ENCODE results near the gene EPHA4. TPM values are rescaled to one million over a fixed set of nuclear protein-coding genes. Genes with fewer than 3 reads are reported as not detected.

EPHA4 gene
- total and polyA plus RNA-seq, 4 donors, result 0.43 to 2.3 (median 1.1) TPM

DNA sequence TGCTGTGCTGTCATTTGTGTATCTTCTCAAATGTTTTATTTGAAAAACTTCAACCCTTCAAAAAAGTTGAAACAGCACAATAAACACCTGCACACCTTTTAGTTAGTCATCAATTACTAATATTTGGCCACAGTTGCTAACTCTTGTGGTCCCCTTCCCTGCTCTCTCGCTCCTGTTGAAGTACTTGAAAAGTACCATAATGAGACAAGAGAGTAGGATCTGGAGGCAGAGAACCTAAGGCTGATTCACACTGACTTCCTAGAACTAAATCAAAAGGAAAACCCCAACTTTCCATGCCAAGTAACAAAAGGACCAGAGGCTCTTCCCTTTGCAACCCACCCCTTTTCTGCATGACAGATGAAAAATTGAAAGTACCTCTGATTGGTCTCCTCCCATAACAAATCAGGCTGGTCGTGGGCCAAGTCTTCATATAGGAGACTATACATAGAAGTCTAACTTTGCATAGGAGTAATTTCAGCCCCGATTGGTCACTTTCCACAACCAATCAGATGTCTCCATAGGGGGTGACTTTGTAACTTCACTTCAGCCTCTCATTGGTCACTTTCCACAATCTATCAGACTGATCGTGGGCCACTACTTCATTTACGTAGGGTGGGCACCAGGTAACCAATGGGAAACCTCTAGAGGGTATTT lies 179.7 kb downstream of the EPHA4 start:
- Histone ChIP-seq H3K9ac (ENCODE audit: low read depth in 1 of 2, low read length in 2 of 2) (no peak overlapping the region), H3K4me1 (ENCODE audit: control insufficient read depth in 4 of 4, insufficient read depth in 4 of 4, low read length in 3 of 4) (no peaks in the 10 kb centered on the region), H3K27ac (ENCODE audit: low read depth in 1 of 2, low read length in 2 of 2) (no peak overlapping the region), H3K9me3 (ENCODE audit: control insufficient read depth in 4 of 4, low read length in 3 of 4) (no peaks in the 10 kb centered on the region), H3K4me3 (ENCODE audit: low read depth in 1 of 3, low read length in 3 of 3) (no peak overlapping the region), H3K36me3 (ENCODE audit: control insufficient read depth in 4 of 4, insufficient read depth in 3 of 4, low read depth in 1 of 4, low read length in 3 of 4) (no peaks in the 10 kb centered on the region), H3K27me3 (ENCODE audit: control insufficient read depth in 4 of 4, insufficient read depth in 4 of 4, low read length in 3 of 4) (no peaks in the 10 kb centered on the region)
- TF ChIP-seq, protein P1, sequence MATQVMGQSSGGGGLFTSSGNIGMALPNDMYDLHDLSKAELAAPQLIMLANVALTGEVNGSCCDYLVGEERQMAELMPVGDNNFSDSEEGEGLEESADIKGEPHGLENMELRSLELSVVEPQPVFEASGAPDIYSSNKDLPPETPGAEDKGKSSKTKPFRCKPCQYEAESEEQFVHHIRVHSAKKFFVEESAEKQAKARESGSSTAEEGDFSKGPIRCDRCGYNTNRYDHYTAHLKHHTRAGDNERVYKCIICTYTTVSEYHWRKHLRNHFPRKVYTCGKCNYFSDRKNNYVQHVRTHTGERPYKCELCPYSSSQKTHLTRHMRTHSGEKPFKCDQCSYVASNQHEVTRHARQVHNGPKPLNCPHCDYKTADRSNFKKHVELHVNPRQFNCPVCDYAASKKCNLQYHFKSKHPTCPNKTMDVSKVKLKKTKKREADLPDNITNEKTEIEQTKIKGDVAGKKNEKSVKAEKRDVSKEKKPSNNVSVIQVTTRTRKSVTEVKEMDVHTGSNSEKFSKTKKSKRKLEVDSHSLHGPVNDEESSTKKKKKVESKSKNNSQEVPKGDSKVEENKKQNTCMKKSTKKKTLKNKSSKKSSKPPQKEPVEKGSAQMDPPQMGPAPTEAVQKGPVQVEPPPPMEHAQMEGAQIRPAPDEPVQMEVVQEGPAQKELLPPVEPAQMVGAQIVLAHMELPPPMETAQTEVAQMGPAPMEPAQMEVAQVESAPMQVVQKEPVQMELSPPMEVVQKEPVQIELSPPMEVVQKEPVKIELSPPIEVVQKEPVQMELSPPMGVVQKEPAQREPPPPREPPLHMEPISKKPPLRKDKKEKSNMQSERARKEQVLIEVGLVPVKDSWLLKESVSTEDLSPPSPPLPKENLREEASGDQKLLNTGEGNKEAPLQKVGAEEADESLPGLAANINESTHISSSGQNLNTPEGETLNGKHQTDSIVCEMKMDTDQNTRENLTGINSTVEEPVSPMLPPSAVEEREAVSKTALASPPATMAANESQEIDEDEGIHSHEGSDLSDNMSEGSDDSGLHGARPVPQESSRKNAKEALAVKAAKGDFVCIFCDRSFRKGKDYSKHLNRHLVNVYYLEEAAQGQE (IDR thresholded peaks at IDR 0.05), result no peak
- TF ChIP-seq YY1 (IDR thresholded peaks at IDR 0.05) (no peak), HNF4A (conservative IDR thresholded peaks at IDR 0.05) (no peak), FOXA2 (IDR thresholded peaks at IDR 0.05) (no peak), JUND (IDR thresholded peaks at IDR 0.05) (no peak), GABPA (IDR thresholded peaks at IDR 0.05 in 1 of 2, conservative IDR thresholded peaks at IDR 0.05 in 1 of 2) (no peak), FOXA1 (IDR thresholded peaks at IDR 0.05) (no peak), RAD21 (IDR thresholded peaks at IDR 0.05) (no peak), NR2F2 (IDR thresholded peaks at IDR 0.05) (no peak), RXRA (IDR thresholded peaks at IDR 0.05) (no peak), SP1 (IDR thresholded peaks at IDR 0.05) (no peak)
- TF ChIP-seq, protein P2, sequence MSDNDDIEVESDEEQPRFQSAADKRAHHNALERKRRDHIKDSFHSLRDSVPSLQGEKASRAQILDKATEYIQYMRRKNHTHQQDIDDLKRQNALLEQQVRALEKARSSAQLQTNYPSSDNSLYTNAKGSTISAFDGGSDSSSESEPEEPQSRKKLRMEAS (IDR thresholded peaks at IDR 0.05), result no peak
- WGBS, result 83% methylated on average over 5 of the region's 5 CpGs
- DNase-seq (ENCODE audit: low spot score), result no peak

DNA sequence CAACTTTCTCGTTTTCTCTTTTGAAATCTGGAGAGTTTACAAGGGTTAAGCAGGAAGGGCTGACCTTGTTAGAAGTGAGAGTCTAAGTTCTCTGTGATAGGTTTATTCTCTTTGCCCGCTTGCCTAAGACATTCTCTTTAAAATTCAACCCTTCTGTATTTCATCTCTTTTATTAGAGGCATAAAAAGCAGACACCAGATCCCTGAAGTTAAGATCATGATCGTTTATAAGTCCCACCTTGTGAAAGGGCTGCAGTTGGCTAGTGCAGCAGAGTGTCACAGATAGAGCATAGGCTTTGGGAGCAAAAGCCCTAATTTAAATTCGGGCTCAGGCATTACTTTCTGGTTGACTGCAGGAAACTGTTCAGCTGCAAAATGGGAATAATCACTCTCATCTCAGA lies 181.2 kb downstream of the EPHA4 start:
- Histone ChIP-seq H3K9me3 (ENCODE audit: control insufficient read depth in 4 of 4, low read length in 3 of 4) (no peaks in the 10 kb centered on the region), H3K27me3 (ENCODE audit: control insufficient read depth in 4 of 4, insufficient read depth in 4 of 4, low read length in 3 of 4) (no peaks in the 10 kb centered on the region), H3K9ac (ENCODE audit: low read depth in 1 of 2, low read length in 2 of 2) (no peak overlapping the region), H3K27ac (ENCODE audit: low read depth in 1 of 2, low read length in 2 of 2) (no peak overlapping the region), H3K36me3 (ENCODE audit: control insufficient read depth in 4 of 4, insufficient read depth in 3 of 4, low read depth in 1 of 4, low read length in 3 of 4) (no peaks in the 10 kb centered on the region), H3K4me3 (ENCODE audit: low read depth in 1 of 3, low read length in 3 of 3) (no peak overlapping the region), H3K4me1 (ENCODE audit: control insufficient read depth in 4 of 4, insufficient read depth in 4 of 4, low read length in 3 of 4) (no peaks in the 10 kb centered on the region)
- TF ChIP-seq YY1 (IDR thresholded peaks at IDR 0.05), result no peak
- TF ChIP-seq HNF4A (conservative IDR thresholded peaks at IDR 0.05), result no peak
- no peak for TF ChIP-seq GABPA (IDR thresholded peaks at IDR 0.05 in 1 of 2, conservative IDR thresholded peaks at IDR 0.05 in 1 of 2)
- TF ChIP-seq, protein P3, sequence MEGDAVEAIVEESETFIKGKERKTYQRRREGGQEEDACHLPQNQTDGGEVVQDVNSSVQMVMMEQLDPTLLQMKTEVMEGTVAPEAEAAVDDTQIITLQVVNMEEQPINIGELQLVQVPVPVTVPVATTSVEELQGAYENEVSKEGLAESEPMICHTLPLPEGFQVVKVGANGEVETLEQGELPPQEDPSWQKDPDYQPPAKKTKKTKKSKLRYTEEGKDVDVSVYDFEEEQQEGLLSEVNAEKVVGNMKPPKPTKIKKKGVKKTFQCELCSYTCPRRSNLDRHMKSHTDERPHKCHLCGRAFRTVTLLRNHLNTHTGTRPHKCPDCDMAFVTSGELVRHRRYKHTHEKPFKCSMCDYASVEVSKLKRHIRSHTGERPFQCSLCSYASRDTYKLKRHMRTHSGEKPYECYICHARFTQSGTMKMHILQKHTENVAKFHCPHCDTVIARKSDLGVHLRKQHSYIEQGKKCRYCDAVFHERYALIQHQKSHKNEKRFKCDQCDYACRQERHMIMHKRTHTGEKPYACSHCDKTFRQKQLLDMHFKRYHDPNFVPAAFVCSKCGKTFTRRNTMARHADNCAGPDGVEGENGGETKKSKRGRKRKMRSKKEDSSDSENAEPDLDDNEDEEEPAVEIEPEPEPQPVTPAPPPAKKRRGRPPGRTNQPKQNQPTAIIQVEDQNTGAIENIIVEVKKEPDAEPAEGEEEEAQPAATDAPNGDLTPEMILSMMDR (IDR thresholded peaks at IDR 0.05; ENCODE audit: low read depth, low read length, missing input control), result no peak
- TF ChIP-seq FOXA2 (IDR thresholded peaks at IDR 0.05), result no peak
- TF ChIP-seq, protein P4, sequence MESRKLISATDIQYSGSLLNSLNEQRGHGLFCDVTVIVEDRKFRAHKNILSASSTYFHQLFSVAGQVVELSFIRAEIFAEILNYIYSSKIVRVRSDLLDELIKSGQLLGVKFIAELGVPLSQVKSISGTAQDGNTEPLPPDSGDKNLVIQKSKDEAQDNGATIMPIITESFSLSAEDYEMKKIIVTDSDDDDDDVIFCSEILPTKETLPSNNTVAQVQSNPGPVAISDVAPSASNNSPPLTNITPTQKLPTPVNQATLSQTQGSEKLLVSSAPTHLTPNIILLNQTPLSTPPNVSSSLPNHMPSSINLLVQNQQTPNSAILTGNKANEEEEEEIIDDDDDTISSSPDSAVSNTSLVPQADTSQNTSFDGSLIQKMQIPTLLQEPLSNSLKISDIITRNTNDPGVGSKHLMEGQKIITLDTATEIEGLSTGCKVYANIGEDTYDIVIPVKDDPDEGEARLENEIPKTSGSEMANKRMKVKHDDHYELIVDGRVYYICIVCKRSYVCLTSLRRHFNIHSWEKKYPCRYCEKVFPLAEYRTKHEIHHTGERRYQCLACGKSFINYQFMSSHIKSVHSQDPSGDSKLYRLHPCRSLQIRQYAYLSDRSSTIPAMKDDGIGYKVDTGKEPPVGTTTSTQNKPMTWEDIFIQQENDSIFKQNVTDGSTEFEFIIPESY (IDR thresholded peaks at IDR 0.05), result no peak
- TF ChIP-seq, protein P2 (IDR thresholded peaks at IDR 0.05), result no peak
- no peak for TF ChIP-seq RAD21 (IDR thresholded peaks at IDR 0.05)
- TF ChIP-seq FOXA1 (IDR thresholded peaks at IDR 0.05), result no peak
- TF ChIP-seq JUND (IDR thresholded peaks at IDR 0.05), result no peak
- TF ChIP-seq EGR1 (IDR thresholded peaks at IDR 0.05; ENCODE audit: low read depth in 2 of 2), result no peak
- TF ChIP-seq SP1 (IDR thresholded peaks at IDR 0.05), result no peak
- TF ChIP-seq, protein P5, sequence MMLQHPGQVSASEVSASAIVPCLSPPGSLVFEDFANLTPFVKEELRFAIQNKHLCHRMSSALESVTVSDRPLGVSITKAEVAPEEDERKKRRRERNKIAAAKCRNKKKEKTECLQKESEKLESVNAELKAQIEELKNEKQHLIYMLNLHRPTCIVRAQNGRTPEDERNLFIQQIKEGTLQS (IDR thresholded peaks at IDR 0.05), result no peak
- no peak for TF ChIP-seq NR2F2 (IDR thresholded peaks at IDR 0.05)
- TF ChIP-seq RXRA (IDR thresholded peaks at IDR 0.05), result no peak
- TF ChIP-seq HNF4G (IDR thresholded peaks at IDR 0.05), result no peak
- TF ChIP-seq TAF1 (conservative IDR thresholded peaks at IDR 0.05), result no peak
- TF ChIP-seq, protein P1 (IDR thresholded peaks at IDR 0.05), result no peak
- DNase-seq (ENCODE audit: low spot score), result no peak
- WGBS, result 70% methylated on average over 4 of the region's 4 CpGs

Measured in liver (tissue), 9 donors.